Thyroid gland (tissue), 4 donors: Measurements from ENCODE around the gene ATG4C.

Experiments used
- CTCF ChIP-seq, 6 experiments: fragments of 200-600 bp in 3 of 6; fragments of 450-650 bp in 3 of 6; sonication (generic) in 3 of 6; IDR thresholded peaks; one replicate each; pipeline ENCODE4 v1.5.1; 2016 to 2019; ENCODE audit warnings: antibody characterized with exemption in 6 of 6, mild to moderate bottlenecking in 2 of 6, inconsistent platforms in 1 of 6, moderate library complexity in 1 of 6
- POLR2A ChIP-seq, 2 donors: fragments of 450-650 bp; IDR thresholded peaks; one replicate each; pipeline ENCODE4 v1.6.1; 2017; ENCODE audit warnings: antibody characterized with exemption in 2 of 2, mild to moderate bottlenecking in 2 of 2, moderate library complexity in 1 of 2

GRCh38 chr1:62833529-62833928 lies 49.6 kb downstream of the ATG4C start:
- TF ChIP-seq POLR2A (IDR thresholded peaks at IDR 0.05) = no peak
- no peak for TF ChIP-seq CTCF (IDR thresholded peaks at IDR 0.05)
